Measurements from ENCODE around the gene GALNT2.
A peak's percentile ranks its signal among the peaks of the same experiment; 100 is the strongest.

GRCh38 chr1:230286166-230286889 lies 219.3 kb downstream of the GALNT2 start:
- TF ChIP-seq, protein P1, sequence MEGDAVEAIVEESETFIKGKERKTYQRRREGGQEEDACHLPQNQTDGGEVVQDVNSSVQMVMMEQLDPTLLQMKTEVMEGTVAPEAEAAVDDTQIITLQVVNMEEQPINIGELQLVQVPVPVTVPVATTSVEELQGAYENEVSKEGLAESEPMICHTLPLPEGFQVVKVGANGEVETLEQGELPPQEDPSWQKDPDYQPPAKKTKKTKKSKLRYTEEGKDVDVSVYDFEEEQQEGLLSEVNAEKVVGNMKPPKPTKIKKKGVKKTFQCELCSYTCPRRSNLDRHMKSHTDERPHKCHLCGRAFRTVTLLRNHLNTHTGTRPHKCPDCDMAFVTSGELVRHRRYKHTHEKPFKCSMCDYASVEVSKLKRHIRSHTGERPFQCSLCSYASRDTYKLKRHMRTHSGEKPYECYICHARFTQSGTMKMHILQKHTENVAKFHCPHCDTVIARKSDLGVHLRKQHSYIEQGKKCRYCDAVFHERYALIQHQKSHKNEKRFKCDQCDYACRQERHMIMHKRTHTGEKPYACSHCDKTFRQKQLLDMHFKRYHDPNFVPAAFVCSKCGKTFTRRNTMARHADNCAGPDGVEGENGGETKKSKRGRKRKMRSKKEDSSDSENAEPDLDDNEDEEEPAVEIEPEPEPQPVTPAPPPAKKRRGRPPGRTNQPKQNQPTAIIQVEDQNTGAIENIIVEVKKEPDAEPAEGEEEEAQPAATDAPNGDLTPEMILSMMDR (IDR thresholded peaks at IDR 0.05 in 8 of 11, conservative IDR thresholded peaks at IDR 0.05 in 3 of 11), result no peak
- peak in 1 of 3 donors; percentile 3 for TF ChIP-seq POLR2AphosphoS5 (IDR thresholded peaks at IDR 0.05)

All from spleen (tissue), 7 donors.